Measurements from ENCODE around the gene KCNG1. TPM values are rescaled to one million over a fixed set of nuclear protein-coding genes. Genes with fewer than 3 reads are reported as not detected.
A peak's percentile ranks its signal among the peaks of the same experiment; 100 is the strongest.

KCNG1 gene
- total RNA-seq, 3 donors from 2014 or later (not counting 1 experiment from before 2014, with no cell fraction given), result not detected

GRCh38 chr20:51017251-51017650 lies 5.7 kb downstream of the KCNG1 start:
- no peak overlapping the region for H3K27ac Mint-ChIP-seq
- Histone ChIP-seq H3K27ac (ENCODE audit: low read length) (no peak overlapping the region), H3K9me3 (ENCODE audit: control insufficient read depth, insufficient read depth, low read length) (no peaks in the 10 kb centered on the region), H3K36me3 (ENCODE audit: control insufficient read depth, insufficient read depth, low read length) (no peaks in the 10 kb centered on the region), H3K27me3 (ENCODE audit: control insufficient read depth, insufficient read depth, low read length) (peaks cover 8% of the 10 kb centered on the region), H3K4me3 (ENCODE audit: low read length) (no peak overlapping the region), H3K4me1 (ENCODE audit: control insufficient read depth, insufficient read depth, low read length) (peaks cover under 1% of the 10 kb centered on the region)
- H3K36me3 Mint-ChIP-seq, result no peaks in the 10 kb centered on the region
- ATAC-seq (peak in 1 of 3 donors; percentile 9), DNase-seq (no peak)
- 78% methylated on average over 9 of the region's 9 CpGs for WGBS (ENCODE audit: insufficient coverage)
- H3K4me3 Mint-ChIP-seq, result no peak overlapping the region
- H3K9me3 Mint-ChIP-seq, result no peaks in the 10 kb centered on the region
- H3K27me3 Mint-ChIP-seq (ENCODE audit: low read depth in 2 of 2), result peaks cover 42 to 50% of the 10 kb centered on the region in 2 donors
- no peaks in the 10 kb centered on the region for H3K4me1 Mint-ChIP-seq
- TF ChIP-seq, protein P1, sequence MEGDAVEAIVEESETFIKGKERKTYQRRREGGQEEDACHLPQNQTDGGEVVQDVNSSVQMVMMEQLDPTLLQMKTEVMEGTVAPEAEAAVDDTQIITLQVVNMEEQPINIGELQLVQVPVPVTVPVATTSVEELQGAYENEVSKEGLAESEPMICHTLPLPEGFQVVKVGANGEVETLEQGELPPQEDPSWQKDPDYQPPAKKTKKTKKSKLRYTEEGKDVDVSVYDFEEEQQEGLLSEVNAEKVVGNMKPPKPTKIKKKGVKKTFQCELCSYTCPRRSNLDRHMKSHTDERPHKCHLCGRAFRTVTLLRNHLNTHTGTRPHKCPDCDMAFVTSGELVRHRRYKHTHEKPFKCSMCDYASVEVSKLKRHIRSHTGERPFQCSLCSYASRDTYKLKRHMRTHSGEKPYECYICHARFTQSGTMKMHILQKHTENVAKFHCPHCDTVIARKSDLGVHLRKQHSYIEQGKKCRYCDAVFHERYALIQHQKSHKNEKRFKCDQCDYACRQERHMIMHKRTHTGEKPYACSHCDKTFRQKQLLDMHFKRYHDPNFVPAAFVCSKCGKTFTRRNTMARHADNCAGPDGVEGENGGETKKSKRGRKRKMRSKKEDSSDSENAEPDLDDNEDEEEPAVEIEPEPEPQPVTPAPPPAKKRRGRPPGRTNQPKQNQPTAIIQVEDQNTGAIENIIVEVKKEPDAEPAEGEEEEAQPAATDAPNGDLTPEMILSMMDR (IDR thresholded peaks at IDR 0.05), result no peak
- intact Hi-C loops (cut with micrococcal nuclease), result no loop called here

DNA sequence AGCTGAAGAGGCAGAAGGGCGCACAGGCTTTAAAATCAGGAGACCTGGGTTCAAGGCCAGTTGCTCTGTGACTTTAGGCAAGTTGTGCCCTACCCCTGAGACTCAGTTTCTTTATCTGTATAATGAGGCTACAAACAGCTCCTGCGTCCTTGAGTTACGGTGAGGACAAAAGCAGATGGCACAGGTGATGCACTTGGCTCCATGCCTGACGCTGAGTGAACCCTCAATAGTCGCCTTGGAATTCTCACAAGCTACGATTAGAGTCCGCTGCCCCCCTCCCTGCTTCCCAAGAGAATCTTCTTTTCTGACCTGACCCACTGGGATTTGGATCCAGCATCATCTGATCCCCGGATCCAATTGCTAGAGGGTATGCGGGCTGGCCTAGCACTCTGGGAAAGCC lies 6.4 kb downstream of the KCNG1 start:
- H3K4me3 ChIP-seq (ENCODE audit: low read length), result no peak overlapping the region
- H3K4me1 ChIP-seq (ENCODE audit: control insufficient read depth, insufficient read depth, low read length), result no peaks in the 10 kb centered on the region
- H3K36me3 Mint-ChIP-seq, result no peaks in the 10 kb centered on the region
- intact Hi-C loops (cut with micrococcal nuclease), result no loop called here
- no peak overlapping the region for H3K27ac ChIP-seq (ENCODE audit: low read length)
- no peak overlapping the region for H3K4me3 Mint-ChIP-seq
- H3K9me3 Mint-ChIP-seq, result no peaks in the 10 kb centered on the region
- H3K9me3 ChIP-seq (ENCODE audit: control insufficient read depth, insufficient read depth, low read length), result no peaks in the 10 kb centered on the region
- no peak for DNase-seq
- H3K4me1 Mint-ChIP-seq, result no peaks in the 10 kb centered on the region
- 95% methylated on average over 9 of the region's 9 CpGs for WGBS (ENCODE audit: insufficient coverage)
- TF ChIP-seq, protein P1 (IDR thresholded peaks at IDR 0.05), result no peak
- peaks cover 35 to 42% of the 10 kb centered on the region in 2 donors for H3K27me3 Mint-ChIP-seq (ENCODE audit: low read depth in 2 of 2)
- no peak for ATAC-seq
- no peak overlapping the region for H3K27ac Mint-ChIP-seq
- peaks cover 2% of the 10 kb centered on the region for H3K27me3 ChIP-seq (ENCODE audit: control insufficient read depth, insufficient read depth, low read length)
- no peaks in the 10 kb centered on the region for H3K36me3 ChIP-seq (ENCODE audit: control insufficient read depth, insufficient read depth, low read length)

DNA sequence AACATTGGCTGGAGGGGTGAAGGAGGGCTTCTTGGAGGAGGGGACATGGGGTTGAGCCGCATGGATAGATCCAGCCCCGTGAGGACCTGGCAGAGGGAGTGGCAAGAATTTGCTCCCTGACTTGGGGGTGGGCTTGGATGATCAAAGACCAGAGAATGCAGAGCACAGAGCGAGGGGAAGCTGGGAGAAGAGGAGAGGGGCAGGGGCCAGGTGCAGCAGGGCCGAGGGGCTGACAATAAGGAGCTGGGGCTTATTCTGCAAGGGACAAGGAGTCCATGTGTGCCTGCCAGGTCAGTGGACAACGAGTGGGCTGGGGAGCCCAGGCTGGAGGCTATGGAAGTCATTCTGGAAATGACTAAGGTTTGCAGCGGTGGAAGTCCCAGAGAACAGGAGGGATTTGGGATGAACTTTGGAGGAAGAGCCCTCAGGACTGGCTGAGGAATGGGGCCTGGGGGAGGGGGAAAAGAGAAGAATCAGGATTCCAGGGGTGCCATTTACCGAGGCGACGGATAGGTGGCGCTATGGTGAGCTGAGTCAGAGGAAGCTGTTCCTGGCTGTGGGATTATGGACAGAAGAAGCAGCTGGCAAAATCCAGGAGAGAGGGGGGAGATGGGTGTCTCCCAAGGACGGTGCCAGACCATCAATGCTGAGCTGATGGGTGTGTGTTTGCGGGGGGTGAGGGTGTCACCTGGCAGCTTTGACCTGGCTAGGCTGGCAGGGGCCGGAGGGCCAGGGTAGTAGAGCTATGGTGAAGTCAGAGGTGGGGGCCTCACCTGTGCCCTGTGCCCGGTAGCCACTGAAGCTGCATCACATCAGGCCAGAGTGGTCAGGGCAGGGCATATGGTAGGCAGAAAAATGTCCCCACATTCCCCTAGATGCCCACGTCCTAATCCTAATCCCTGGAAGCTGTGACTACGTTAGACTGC lies 7.8 kb downstream of the KCNG1 start:
- WGBS (ENCODE audit: insufficient coverage), result 42% methylated on average over 16 of the region's 16 CpGs
- TF ChIP-seq, protein P1 (IDR thresholded peaks at IDR 0.05), result no peak
- H3K9me3 ChIP-seq (ENCODE audit: control insufficient read depth, insufficient read depth, low read length), result no peaks in the 10 kb centered on the region
- DNase-seq, result peak in 1 of 2 donors; percentile 18
- H3K4me3 ChIP-seq (ENCODE audit: low read length), result no peak overlapping the region
- no peaks in the 10 kb centered on the region for H3K36me3 ChIP-seq (ENCODE audit: control insufficient read depth, insufficient read depth, low read length)
- H3K36me3 Mint-ChIP-seq, result no peaks in the 10 kb centered on the region
- no peaks in the 10 kb centered on the region for H3K4me1 ChIP-seq (ENCODE audit: control insufficient read depth, insufficient read depth, low read length)
- no peaks in the 10 kb centered on the region for H3K9me3 Mint-ChIP-seq
- no peaks in the 10 kb centered on the region for H3K4me1 Mint-ChIP-seq
- H3K27ac Mint-ChIP-seq, result no peak overlapping the region
- no peak overlapping the region for H3K4me3 Mint-ChIP-seq
- no peak overlapping the region for H3K27ac ChIP-seq (ENCODE audit: low read length)
- intact Hi-C loops (cut with micrococcal nuclease), result no loop called here
- no peaks in the 10 kb centered on the region for H3K27me3 ChIP-seq (ENCODE audit: control insufficient read depth, insufficient read depth, low read length)
- ATAC-seq, result no peak
- peaks cover 29 to 34% of the 10 kb centered on the region in 2 donors for H3K27me3 Mint-ChIP-seq (ENCODE audit: low read depth in 2 of 2)
